Trophoblast cell (in vitro differentiated cells and primary cell): ENCODE measurements around the gene PGM2.

ENCODE experiments used
- DNase-seq, 2 donors: peaks; one replicate each; pipeline ENCODE4 v3.0.0-alpha.2; 2016
- H2AFZ ChIP-seq: 2 replicates; pipeline ENCODE4 v1.6.1; 2013; ENCODE audit warnings: low read length, moderate library complexity, mild to moderate bottlenecking; ENCODE audit not compliant: insufficient read depth, poor library complexity
- H2AK5ac ChIP-seq: 2 replicates; pipeline ENCODE4 v1.6.1; 2013; ENCODE audit warnings: mild to moderate bottlenecking, low read length
- H2BK120ac ChIP-seq: 2 replicates; pipeline ENCODE4 v1.6.1; 2013; ENCODE audit warnings: low read length, mild to moderate bottlenecking, moderate library complexity; ENCODE audit not compliant: insufficient read depth, poor library complexity
- H2BK12ac ChIP-seq: 2 replicates; pipeline ENCODE4 v1.6.1; 2013; ENCODE audit warnings: mild to moderate bottlenecking, low read length, moderate library complexity
- H2BK5ac ChIP-seq: 2 replicates; pipeline ENCODE4 v1.6.1; 2013; ENCODE audit warnings: low read length, low read depth, moderate library complexity, mild to moderate bottlenecking; ENCODE audit not compliant: poor library complexity
- H3K14ac ChIP-seq: 2 replicates; pipeline ENCODE4 v1.6.1; 2013; ENCODE audit warnings: mild to moderate bottlenecking, low read length
- H3K18ac ChIP-seq: 2 replicates; pipeline ENCODE4 v1.6.1; 2013; ENCODE audit warnings: mild to moderate bottlenecking, low read length
- H3K23ac ChIP-seq: 2 replicates; pipeline ENCODE4 v1.6.1; 2013; ENCODE audit warnings: low read length
- H3K27ac ChIP-seq: 2 replicates; pipeline ENCODE4 v1.5.1; 2013; ENCODE audit warnings: low read depth, mild to moderate bottlenecking, inconsistent platforms, low read length, moderate library complexity
- H3K27me3 ChIP-seq: 2 replicates; pipeline ENCODE4 v1.6.1; 2013; ENCODE audit warnings: inconsistent platforms, mild to moderate bottlenecking, low read length, moderate library complexity; ENCODE audit not compliant: insufficient read depth
- H3K36me3 ChIP-seq, 2 experiments: 1 replicate in 1 of 2; 2 replicates in 1 of 2; pipeline ENCODE4 v1.6.1; 2013; ENCODE audit warnings: low read length in 2 of 2, mild to moderate bottlenecking in 2 of 2, moderate library complexity in 1 of 2; ENCODE audit not compliant: insufficient read depth in 2 of 2, control insufficient read depth in 1 of 2
- H3K4ac ChIP-seq: 2 replicates; pipeline ENCODE4 v1.6.1; 2013; ENCODE audit warnings: low read depth, mild to moderate bottlenecking, low read length, moderate library complexity
- H3K4me1 ChIP-seq, 2 experiments: 1 replicate in 1 of 2; 2 replicates in 1 of 2; pipeline ENCODE4 v1.6.1; 2013; ENCODE audit warnings: low read length in 2 of 2, mild to moderate bottlenecking in 2 of 2, moderate library complexity in 1 of 2; ENCODE audit not compliant: insufficient read depth in 2 of 2, control insufficient read depth in 1 of 2
- H3K4me2 ChIP-seq: 2 replicates; pipeline ENCODE4 v1.6.1; 2013; ENCODE audit warnings: inconsistent platforms, mild to moderate bottlenecking, low read length, moderate library complexity
- H3K4me3 ChIP-seq: 2 replicates; pipeline ENCODE4 v1.5.1; 2013; ENCODE audit warnings: mild to moderate bottlenecking, low read depth, low read length, inconsistent platforms
- H3K79me1 ChIP-seq: one replicate; pipeline ENCODE4 v1.6.1; 2013; ENCODE audit warnings: low read length
- H3K79me2 ChIP-seq: 2 replicates; pipeline ENCODE4 v1.6.1; 2013; ENCODE audit warnings: low read length, mild to moderate bottlenecking; ENCODE audit not compliant: control insufficient read depth, insufficient read depth, poor library complexity
- H3K9ac ChIP-seq: 2 replicates; pipeline ENCODE4 v1.6.1; 2013; ENCODE audit warnings: mild to moderate bottlenecking, low read length
- H3K9me3 ChIP-seq: 2 replicates; pipeline ENCODE4 v1.6.1; 2013; ENCODE audit warnings: low read depth, mild to moderate bottlenecking, control low read depth, inconsistent platforms, low read length; ENCODE audit not compliant: insufficient read depth
- H4K12ac ChIP-seq: 2 replicates; pipeline ENCODE4 v1.6.1; 2013; ENCODE audit warnings: low read depth, mild to moderate bottlenecking, low read length, moderate library complexity
- H4K8ac ChIP-seq: 2 replicates; pipeline ENCODE4 v1.6.1; 2013; ENCODE audit warnings: low read depth, mild to moderate bottlenecking, low read length, moderate library complexity
- H4K91ac ChIP-seq: one replicate; pipeline ENCODE4 v1.6.1; 2013; ENCODE audit warnings: low read depth, mild to moderate bottlenecking, low read length, moderate library complexity
- WGBS: extraction: QIAGEN DNeasy Blood & Tissue Kit; methylation state at CpG from one replicate; pipeline ENCODE4 v1.1.7; 2013; ENCODE audit warnings: missing lambda C conversion rate; ENCODE audit not compliant: insufficient read length, insufficient coverage; ENCODE audit errors: extremely low coverage; 5-methylcytosine and 5-hydroxymethylcytosine counted together

PGM2 gene

DNA sequence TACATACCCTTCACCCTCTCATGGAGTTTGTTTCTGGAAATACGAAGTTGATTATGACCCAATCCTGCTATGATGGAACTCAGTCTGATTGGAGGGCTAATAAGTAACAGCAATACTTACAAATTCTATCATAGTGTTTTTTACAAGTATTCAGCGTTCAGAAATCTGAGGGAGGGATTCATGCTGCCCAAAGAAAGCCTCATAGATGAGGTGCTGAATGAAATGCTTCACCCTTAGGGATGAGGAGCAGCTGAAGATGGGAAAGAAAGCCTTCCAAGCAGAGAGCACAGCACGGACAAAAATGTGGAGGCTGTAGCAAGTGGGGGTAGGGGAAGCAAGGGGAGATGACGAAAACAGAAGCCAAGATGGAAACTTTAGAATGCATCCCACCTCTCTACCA lies 36.5 kb downstream of the PGM2 start:
- Histone ChIP-seq H3K27ac (no peak overlapping the region), H3K36me3 (no peaks in the 10 kb centered on the region), H4K12ac (no peak overlapping the region), H3K27me3 (no peaks in the 10 kb centered on the region), H3K79me1 (no peaks in the 10 kb centered on the region), H3K9me3 (peaks cover 2% of the 10 kb centered on the region), H3K4ac (no peak overlapping the region), H3K4me1 (peaks cover 0 to 4% of the 10 kb centered on the region in 2 experiments), H3K23ac (no peak overlapping the region), H2AK5ac (no peak overlapping the region), H3K4me3 (no peak overlapping the region), H2BK12ac (no peak overlapping the region), H3K14ac (no peak overlapping the region), H3K18ac (no peak overlapping the region), H4K8ac (no peak overlapping the region), H3K4me2 (no peak overlapping the region), H4K91ac (no peak overlapping the region), H2BK5ac (no peak overlapping the region), H2BK120ac (no peak overlapping the region), H3K79me2 (no peaks in the 10 kb centered on the region), H3K9ac (no peak overlapping the region), H2AFZ (no peak overlapping the region)
- no peak for DNase-seq
- no CpG with 5 or more reads among the region's 4 CpGs for WGBS

DNA sequence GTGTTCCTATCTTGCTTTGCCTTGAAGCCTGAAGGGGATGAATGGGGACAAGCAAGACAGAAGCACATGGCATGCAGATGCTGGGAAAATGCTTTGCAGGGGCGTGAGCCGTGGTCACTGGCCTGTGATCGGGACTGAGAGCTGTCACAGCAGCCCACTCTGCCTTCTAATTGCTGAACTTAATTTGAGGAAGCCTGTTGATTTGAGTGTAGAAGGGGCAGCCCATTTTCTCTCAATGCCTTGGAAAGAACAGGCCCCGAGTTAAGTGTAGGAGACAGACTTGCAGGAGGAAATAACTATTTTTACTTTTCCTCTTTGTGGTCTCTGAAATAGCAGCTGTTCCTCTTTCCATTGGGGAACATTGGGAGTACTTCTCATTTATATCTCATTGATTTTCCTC lies 38.3 kb downstream of the PGM2 start:
- Histone ChIP-seq H3K79me2 (no peaks in the 10 kb centered on the region), H3K4me1 (peaks cover 0 to 4% of the 10 kb centered on the region in 2 experiments), H2AFZ (no peak overlapping the region), H2AK5ac (no peak overlapping the region), H3K27me3 (no peaks in the 10 kb centered on the region), H3K36me3 (no peaks in the 10 kb centered on the region), H3K23ac (no peak overlapping the region), H3K4me2 (no peak overlapping the region), H3K18ac (no peak overlapping the region), H3K9ac (no peak overlapping the region), H3K27ac (no peak overlapping the region), H4K91ac (no peak overlapping the region), H2BK12ac (no peak overlapping the region), H4K8ac (no peak overlapping the region), H3K14ac (no peak overlapping the region), H3K4me3 (no peak overlapping the region), H2BK120ac (no peak overlapping the region), H3K4ac (no peak overlapping the region), H4K12ac (no peak overlapping the region), H3K9me3 (peaks cover 2% of the 10 kb centered on the region), H3K79me1 (no peaks in the 10 kb centered on the region), H2BK5ac (no peak overlapping the region)
- no CpG with 5 or more reads among the region's 4 CpGs for WGBS
- no peak for DNase-seq

DNA sequence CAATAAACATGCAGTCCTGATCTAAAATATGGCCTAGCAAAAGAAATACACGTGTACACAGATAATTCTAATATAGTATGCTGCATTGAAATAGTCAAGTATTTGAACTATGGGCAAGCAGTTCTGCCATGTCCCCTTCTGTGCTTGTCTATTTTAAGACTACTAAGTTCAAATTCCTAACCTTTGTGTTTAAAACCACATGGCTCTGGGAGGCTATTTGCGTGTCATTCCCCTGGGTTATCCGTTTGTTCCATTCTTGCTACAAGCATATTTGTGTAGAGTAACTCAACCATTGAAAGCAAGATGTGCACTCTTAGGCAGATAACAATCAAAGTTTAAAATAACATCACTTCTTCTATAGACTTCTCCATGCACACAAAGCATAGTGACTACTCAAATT lies 39.0 kb downstream of the PGM2 start:
- no peak overlapping the region for H2AFZ ChIP-seq
- H3K14ac ChIP-seq: no peak overlapping the region
- no peak overlapping the region for H2BK120ac ChIP-seq
- H2BK5ac ChIP-seq: no peak overlapping the region
- H3K9ac ChIP-seq: no peak overlapping the region
- H4K91ac ChIP-seq: no peak overlapping the region
- no peak overlapping the region for H3K27ac ChIP-seq
- H3K4ac ChIP-seq: no peak overlapping the region
- no peak overlapping the region for H3K18ac ChIP-seq
- H3K9me3 ChIP-seq: peaks cover 2% of the 10 kb centered on the region
- no peak overlapping the region for H2AK5ac ChIP-seq
- no peak overlapping the region for H4K12ac ChIP-seq
- H2BK12ac ChIP-seq: no peak overlapping the region
- H3K4me3 ChIP-seq: no peak overlapping the region
- H3K79me1 ChIP-seq: no peaks in the 10 kb centered on the region
- no peaks in the 10 kb centered on the region for H3K79me2 ChIP-seq
- H3K36me3 ChIP-seq: no peaks in the 10 kb centered on the region
- no peak overlapping the region for H4K8ac ChIP-seq
- peaks cover 0 to 4% of the 10 kb centered on the region in 2 experiments for H3K4me1 ChIP-seq
- DNase-seq: peak in 1 of 2 donors; percentile 41
- WGBS: no CpG with 5 or more reads among the region's 3 CpGs
- no peaks in the 10 kb centered on the region for H3K27me3 ChIP-seq
- no peak overlapping the region for H3K4me2 ChIP-seq
- H3K23ac ChIP-seq: no peak overlapping the region

DNA sequence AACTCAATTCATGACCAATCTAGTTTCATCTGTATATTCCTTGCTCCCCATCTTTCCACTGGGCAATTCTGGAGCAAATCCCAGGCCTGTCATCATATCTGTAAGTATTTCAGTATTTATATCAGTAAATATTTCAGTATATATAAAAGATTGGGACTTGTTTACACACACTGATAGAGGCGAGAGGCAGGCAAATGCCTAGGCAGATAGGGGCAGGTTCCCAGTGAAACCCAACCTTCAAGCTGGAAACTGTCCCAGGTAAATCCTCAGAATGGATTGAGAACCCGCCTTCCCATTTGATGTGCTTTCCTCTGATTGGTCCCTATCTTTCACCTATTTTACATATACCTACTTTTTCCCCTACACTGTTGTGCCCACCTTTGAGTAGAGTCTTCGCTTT lies 40.6 kb downstream of the PGM2 start:
- Histone ChIP-seq H3K23ac (no peak overlapping the region), H3K14ac (no peak overlapping the region), H3K27me3 (no peaks in the 10 kb centered on the region), H2BK120ac (no peak overlapping the region), H3K4me2 (no peak overlapping the region), H3K9me3 (peaks cover 2% of the 10 kb centered on the region), H2BK5ac (no peak overlapping the region), H2AK5ac (no peak overlapping the region), H3K36me3 (no peaks in the 10 kb centered on the region), H3K4me1 (peaks cover 0 to 4% of the 10 kb centered on the region in 2 experiments), H3K18ac (no peak overlapping the region), H3K4me3 (no peak overlapping the region), H4K12ac (no peak overlapping the region), H3K27ac (no peak overlapping the region), H4K91ac (no peak overlapping the region), H3K4ac (no peak overlapping the region), H2AFZ (no peak overlapping the region), H4K8ac (no peak overlapping the region), H3K9ac (no peak overlapping the region), H3K79me2 (no peaks in the 10 kb centered on the region), H3K79me1 (no peaks in the 10 kb centered on the region), H2BK12ac (no peak overlapping the region)
- no CpG with 5 or more reads among the region's 3 CpGs for WGBS
- no peak for DNase-seq
